NCI-H146 (cell line): Measurements from ENCODE around the gene TAF1D.

Experiments used
- DNase-seq: peaks from one replicate; lab custom pipeline; 2025; lab: John Stamatoyannopoulos, UW

TAF1D gene

GRCh38 chr11:93720522-93720921 is 20.8 kb downstream of the TAF1D start:
- DNase-seq, result no peak

- DNase-seq, result no peak
These were observed 22.0 kb downstream of the TAF1D start for GRCh38 chr11:93719310-93719709.

- DNase-seq, result no peak
These were observed 23.2 kb downstream of the TAF1D start for GRCh38 chr11:93718057-93718563.

GRCh38 chr11:93717501-93717900 is 23.8 kb downstream of the TAF1D start:
- DNase-seq, result no peak

- no peak for DNase-seq
These were observed 25.4 kb downstream of the TAF1D start for GRCh38 chr11:93715797-93716396.

- DNase-seq, result no peak
These were observed 28.6 kb downstream of the TAF1D start for GRCh38 chr11:93712678-93713077.

GRCh38 chr11:93710239-93710638 is 31.1 kb downstream of the TAF1D start:
- no peak for DNase-seq

- no peak for DNase-seq
These were observed 37.1 kb downstream of the TAF1D start for GRCh38 chr11:93704237-93704636.

- no peak for DNase-seq
These were observed 40.5 kb downstream of the TAF1D start for GRCh38 chr11:93700830-93701229.

GRCh38 chr11:93697611-93698010 is 43.7 kb downstream of the TAF1D start:
- no peak for DNase-seq

GRCh38 chr11:93694557-93694956 is 46.7 kb downstream of the TAF1D start:
- DNase-seq, result no peak

GRCh38 chr11:93694109-93694508 is 47.2 kb downstream of the TAF1D start:
- no peak for DNase-seq

- no peak for DNase-seq
These were observed 52.1 kb downstream of the TAF1D start for GRCh38 chr11:93689240-93689639.

GRCh38 chr11:93686812-93687211 is 54.5 kb downstream of the TAF1D start:
- DNase-seq, result no peak

GRCh38 chr11:93686226-93686625 is 55.1 kb downstream of the TAF1D start:
- no peak for DNase-seq
